HPDE6-E6E7 (cell line): ENCODE data around the gene CELSR3.

ENCODE experiments used
- DNase-seq: peaks from one replicate; pipeline ENCODE4 v3.0.0; 2011; ENCODE audit warnings: missing footprints; ENCODE audit errors: extremely low spot score

Gene CELSR3

GRCh38 chr3:48599509-48600285 is 63.0 kb downstream of the CELSR3 start:
- DNase-seq, result no peak

- DNase-seq, result peak; percentile 79
Observed at GRCh38 chr3:48599077-48599501, 63.6 kb downstream of the CELSR3 start.

GRCh38 chr3:48598323-48599076 is 64.2 kb downstream of the CELSR3 start:
- peak; percentile 46 for DNase-seq

GRCh38 chr3:48597408-48597800 is 65.3 kb downstream of the CELSR3 start:
- no peak for DNase-seq

GRCh38 chr3:48596676-48597407 is 65.8 kb downstream of the CELSR3 start:
- DNase-seq, result no peak

- no peak for DNase-seq
Observed at GRCh38 chr3:48596157-48596556, 66.5 kb downstream of the CELSR3 start.

GRCh38 chr3:48595526-48596121 is 67.1 kb downstream of the CELSR3 start:
- DNase-seq, result peak; percentile 58

- DNase-seq, result peak; percentile 13
Observed at GRCh38 chr3:48595075-48595525, 67.6 kb downstream of the CELSR3 start, which contains the start of gene COL7A1. TSS of gene COL7A1 (minus strand) at chr3:48595329. CDS start at chr3:48595159, 170 bp downstream.

- no peak for DNase-seq
Observed at GRCh38 chr3:48594417-48595049, 68.2 kb downstream of the CELSR3 start.

GRCh38 chr3:48593337-48593736 is 69.3 kb downstream of the CELSR3 start:
- no peak for DNase-seq

GRCh38 chr3:48592519-48593087 is 70.1 kb downstream of the CELSR3 start:
- DNase-seq, result no peak

GRCh38 chr3:48591886-48592518 is 70.7 kb downstream of the CELSR3 start:
- no peak for DNase-seq

- no peak for DNase-seq
Observed at GRCh38 chr3:48591436-48591835, 71.2 kb downstream of the CELSR3 start.

GRCh38 chr3:48588230-48588629 is 74.5 kb downstream of the CELSR3 start:
- no peak for DNase-seq

GRCh38 chr3:48587686-48588085 is 75.0 kb downstream of the CELSR3 start:
- no peak for DNase-seq
